Measurements from ENCODE around the gene PIP4K2A.

The PIP4K2A gene

GRCh38 chr10:22554461-22555182, 159.8 kb downstream of the PIP4K2A start:
- Histone ChIP-seq H4K20me1 (ENCODE audit: insufficient read depth, low read length, poor library complexity, severe bottlenecking) (no peaks in the 10 kb centered on the region), H3K36me3 (ENCODE audit: insufficient read depth, low read length) (peaks cover 15% of the 10 kb centered on the region; the same call in 1 of the 2 replicates), H3F3A (ENCODE audit: low read depth) (no peaks in the 10 kb centered on the region), H3K9me3 (ENCODE audit: insufficient read depth, low read depth, low read length) (no peaks in the 10 kb centered on the region), H2AFZ (ENCODE audit: low read length) (no peak overlapping the region), H3K9me2 (replicated peaks; ENCODE audit: low read depth, low read length) (no peaks in the 10 kb centered on the region), H3K4me2 (ENCODE audit: low read depth, low read length, poor library complexity, severe bottlenecking) (no peak overlapping the region), H3K9ac (ENCODE audit: low read depth, low read length, poor library complexity, severe bottlenecking) (no peak overlapping the region), H3K79me2 (ENCODE audit: insufficient read depth, low read length) (no peaks in the 10 kb centered on the region), H3K4me3 (ENCODE audit: low read length, poor library complexity, severe bottlenecking) (no peak overlapping the region), H3K4me1 (ENCODE audit: insufficient read depth, low read length, poor library complexity, severe bottlenecking) (peaks cover 10% of the 10 kb centered on the region), H3K27me3 (ENCODE audit: insufficient read depth, low read length, poor library complexity, severe bottlenecking) (no peaks in the 10 kb centered on the region)
- TF ChIP-seq CTCF (conservative IDR thresholded peaks at IDR 0.05; ENCODE audit: low read length), result no peak
- no peak for TF ChIP-seq EZH2phosphoT487 (IDR thresholded peaks at IDR 0.05; ENCODE audit: borderline replicate concordance)

- Histone ChIP-seq H3K9me3 (ENCODE audit: insufficient read depth, low read depth, low read length) (no peaks in the 10 kb centered on the region), H3K4me1 (ENCODE audit: insufficient read depth, low read length, poor library complexity, severe bottlenecking) (peaks cover 10% of the 10 kb centered on the region), H3F3A (ENCODE audit: low read depth) (no peaks in the 10 kb centered on the region), H3K79me2 (ENCODE audit: insufficient read depth, low read length) (no peaks in the 10 kb centered on the region), H3K9me2 (replicated peaks; ENCODE audit: low read depth, low read length) (no peaks in the 10 kb centered on the region), H2AFZ (ENCODE audit: low read length) (no peak overlapping the region), H3K9ac (ENCODE audit: low read depth, low read length, poor library complexity, severe bottlenecking) (no peak overlapping the region), H3K4me2 (ENCODE audit: low read depth, low read length, poor library complexity, severe bottlenecking) (no peak overlapping the region), H4K20me1 (ENCODE audit: insufficient read depth, low read length, poor library complexity, severe bottlenecking) (no peaks in the 10 kb centered on the region), H3K4me3 (ENCODE audit: low read length, poor library complexity, severe bottlenecking) (no peak overlapping the region), H3K27me3 (ENCODE audit: insufficient read depth, low read length, poor library complexity, severe bottlenecking) (no peaks in the 10 kb centered on the region), H3K36me3 (ENCODE audit: insufficient read depth, low read length) (peaks cover 15% of the 10 kb centered on the region; the same call in 1 of the 2 replicates)
- TF ChIP-seq CTCF (conservative IDR thresholded peaks at IDR 0.05; ENCODE audit: low read length) (no peak), EZH2phosphoT487 (IDR thresholded peaks at IDR 0.05; ENCODE audit: borderline replicate concordance) (no peak)
Observed at GRCh38 chr10:22553452-22553995, 160.9 kb downstream of the PIP4K2A start.

- Histone ChIP-seq H3K9me3 (ENCODE audit: insufficient read depth, low read depth, low read length) (no peaks in the 10 kb centered on the region), H3F3A (ENCODE audit: low read depth) (no peaks in the 10 kb centered on the region), H3K4me2 (ENCODE audit: low read depth, low read length, poor library complexity, severe bottlenecking) (no peak overlapping the region), H2AFZ (ENCODE audit: low read length) (no peak overlapping the region), H3K79me2 (ENCODE audit: insufficient read depth, low read length) (no peaks in the 10 kb centered on the region), H3K4me3 (ENCODE audit: low read length, poor library complexity, severe bottlenecking) (no peak overlapping the region), H4K20me1 (ENCODE audit: insufficient read depth, low read length, poor library complexity, severe bottlenecking) (no peaks in the 10 kb centered on the region), H3K4me1 (ENCODE audit: insufficient read depth, low read length, poor library complexity, severe bottlenecking) (peaks cover 10% of the 10 kb centered on the region), H3K9ac (ENCODE audit: low read depth, low read length, poor library complexity, severe bottlenecking) (no peak overlapping the region), H3K36me3 (ENCODE audit: insufficient read depth, low read length) (peaks cover 21% of the 10 kb centered on the region; the same call in 1 of the 2 replicates), H3K27me3 (ENCODE audit: insufficient read depth, low read length, poor library complexity, severe bottlenecking) (no peaks in the 10 kb centered on the region), H3K9me2 (replicated peaks; ENCODE audit: low read depth, low read length) (no peaks in the 10 kb centered on the region)
- TF ChIP-seq CTCF (conservative IDR thresholded peaks at IDR 0.05; ENCODE audit: low read length) (no peak), EZH2phosphoT487 (IDR thresholded peaks at IDR 0.05; ENCODE audit: borderline replicate concordance) (no peak)
Observed at GRCh38 chr10:22552888-22553378, 161.4 kb downstream of the PIP4K2A start.

Data from Loucy (cell line).